Lower leg skin (tissue), 4 donors: ENCODE results near the gene MTAP. TPM values are rescaled to one million over a fixed set of nuclear protein-coding genes. Genes with fewer than 3 reads are reported as not detected.

Experiments
- DNase-seq, 2 donors: peaks; one replicate each; pipeline ENCODE4 v3.0.0-alpha.2; 2019; ENCODE audit warnings: low spot score in 2 of 2
- H3K4me3 ChIP-seq: fragments of 200-600 bp; sonication (generic); 2 replicates; pipeline ENCODE4 v1.5.1; 2017; ENCODE audit warnings: mild to moderate bottlenecking, low read depth; ENCODE audit not compliant: poor library complexity, severe bottlenecking
- CTCF ChIP-seq, 3 donors: fragments of 450-650 bp; IDR thresholded peaks; one replicate each; pipeline ENCODE4 v1.5.1; 2016; ENCODE audit warnings: antibody characterized with exemption in 3 of 3, mild to moderate bottlenecking in 3 of 3, moderate library complexity in 2 of 3
- POLR2A ChIP-seq, 2 donors: fragments of 450-650 bp; IDR thresholded peaks; one replicate each; pipeline ENCODE4 v1.6.1; 2016 to 2017; ENCODE audit warnings: antibody characterized with exemption in 2 of 2, mild to moderate bottlenecking in 1 of 2, moderate library complexity in 1 of 2
- WGBS, 2 donors: methylation state at CpG; one replicate each; pipeline ENCODE4 v1.1.5; 2018; 5-methylcytosine and 5-hydroxymethylcytosine counted together
- intact Hi-C: fragments of 100-400 bp; cut with DNase I; formaldehyde crosslinking; loops from one replicate; pipeline ENCODE4 v1.15.0; 2023; ENCODE audit warnings: low total_unique reads
- total RNA-seq, 4 donors: library from RNA; depleted of rRNA; stranded (reverse); fragments of >200 nt; gene quantifications; one replicate each; pipeline ENCODE4 v1.1.0, GENCODE V29; 2016

Gene MTAP
- total RNA-seq, 4 donors from 2014 or later: 12.9 to 18.2 (median 14.7) TPM

- whole genome bisulfite sequencing, 2 donors: 88 to 92% methylated on average over 3 of the region's 3 CpGs
- DNase-seq: no peak
- H3K4me3 ChIP-seq: no peak overlapping the region
- intact Hi-C loops: no loop called here
- no peak for TF ChIP-seq POLR2A (IDR thresholded peaks at IDR 0.05)
- TF ChIP-seq CTCF (IDR thresholded peaks at IDR 0.05): no peak
Measured at GRCh38 chr9:21871256-21871975, 69.0 kb downstream of the MTAP start.

GRCh38 chr9:21872696-21873095, 70.3 kb downstream of the MTAP start:
- 20 to 46% methylated on average over 1 of the region's 1 CpG for WGBS, 2 donors
- H3K4me3 ChIP-seq: no peak overlapping the region
- intact Hi-C loops: no loop called here
- no peak for DNase-seq
- TF ChIP-seq CTCF (IDR thresholded peaks at IDR 0.05) (no peak), POLR2A (IDR thresholded peaks at IDR 0.05) (no peak)

- DNase-seq: no peak
- WGBS, 2 donors: 87 to 90% methylated on average over 6 of the region's 6 CpGs
- intact Hi-C loops: no loop called here
- no peak overlapping the region for H3K4me3 ChIP-seq
- TF ChIP-seq POLR2A (IDR thresholded peaks at IDR 0.05) (no peak), CTCF (IDR thresholded peaks at IDR 0.05) (no peak)
Measured at GRCh38 chr9:21873540-21874221, 71.2 kb downstream of the MTAP start.

GRCh38 chr9:21875893-21876292, 73.5 kb downstream of the MTAP start:
- intact Hi-C loops: no loop called here
- no peak for DNase-seq
- TF ChIP-seq POLR2A (IDR thresholded peaks at IDR 0.05) (no peak), CTCF (IDR thresholded peaks at IDR 0.05) (no peak)
- WGBS, 2 donors: 94 to 96% methylated on average over 4 of the region's 4 CpGs
- H3K4me3 ChIP-seq: no peak overlapping the region

- no peak overlapping the region for H3K4me3 ChIP-seq
- DNase-seq: no peak
- intact Hi-C loops: no loop called here
- TF ChIP-seq POLR2A (IDR thresholded peaks at IDR 0.05) (no peak), CTCF (IDR thresholded peaks at IDR 0.05) (no peak)
- WGBS, 2 donors: 79 to 85% methylated on average over 3 of the region's 3 CpGs
Measured at GRCh38 chr9:21883642-21884041, 81.2 kb downstream of the MTAP start.
